ENCODE data around the gene KCNG1.

Gene KCNG1

GRCh38 chr20:51022803-51023616 lies at the start of gene KCNG1:
Gene KCNG1 (minus strand): TSS chr20:51023107. CDS start chr20:51010338, 12,769 bp downstream.
- Mint-ChIP-seq H3K4me1 (ENCODE audit: low read depth) (peaks cover 6% of the 10 kb centered on the region), H3K27ac (no peak within 1 kb of the TSS), H3K9me3 (no peaks in the 10 kb centered on the region), H3K27me3 (ENCODE audit: low read depth) (peaks cover 67% of the 10 kb centered on the region), H3K4me3 (peak within 1 kb of the TSS; percentile 72), H3K36me3 (ENCODE audit: low read depth) (no peaks in the 10 kb centered on the region)
- peak; percentile 59 for DNase-seq (ENCODE audit: low spot score)

GRCh38 chr20:51070621-51071020 lies 47.7 kb upstream of the KCNG1 start:
- Mint-ChIP-seq H3K4me1 (ENCODE audit: low read depth) (peaks cover 3% of the 10 kb centered on the region), H3K27me3 (ENCODE audit: low read depth) (peaks cover 14% of the 10 kb centered on the region), H3K9me3 (peaks cover 2% of the 10 kb centered on the region), H3K36me3 (ENCODE audit: low read depth) (no peaks in the 10 kb centered on the region), H3K4me3 (no peak overlapping the region), H3K27ac (no peak overlapping the region)
- DNase-seq (ENCODE audit: low spot score), result no peak

GRCh38 chr20:51067792-51068191 lies 44.9 kb upstream of the KCNG1 start:
- peaks cover 9% of the 10 kb centered on the region for H3K9me3 Mint-ChIP-seq
- peaks cover 12% of the 10 kb centered on the region for H3K27me3 Mint-ChIP-seq (ENCODE audit: low read depth)
- peaks cover 5% of the 10 kb centered on the region for H3K4me1 Mint-ChIP-seq (ENCODE audit: low read depth)
- no peaks in the 10 kb centered on the region for H3K36me3 Mint-ChIP-seq (ENCODE audit: low read depth)
- H3K27ac Mint-ChIP-seq, result no peak overlapping the region
- H3K4me3 Mint-ChIP-seq, result no peak overlapping the region
- no peak for DNase-seq (ENCODE audit: low spot score)

GRCh38 chr20:51065615-51066014 lies 42.7 kb upstream of the KCNG1 start:
- no peak overlapping the region for H3K4me3 Mint-ChIP-seq
- peaks cover 8% of the 10 kb centered on the region for H3K4me1 Mint-ChIP-seq (ENCODE audit: low read depth)
- no peaks in the 10 kb centered on the region for H3K36me3 Mint-ChIP-seq (ENCODE audit: low read depth)
- peaks cover 10% of the 10 kb centered on the region for H3K27me3 Mint-ChIP-seq (ENCODE audit: low read depth)
- H3K9me3 Mint-ChIP-seq, result peaks cover 17% of the 10 kb centered on the region
- DNase-seq (ENCODE audit: low spot score), result no peak
- no peak overlapping the region for H3K27ac Mint-ChIP-seq

GRCh38 chr20:51064137-51064536 lies 41.2 kb upstream of the KCNG1 start:
- Mint-ChIP-seq H3K27me3 (ENCODE audit: low read depth) (peaks cover 10% of the 10 kb centered on the region), H3K9me3 (peaks cover 17% of the 10 kb centered on the region), H3K4me3 (no peak overlapping the region), H3K27ac (no peak overlapping the region), H3K36me3 (ENCODE audit: low read depth) (no peaks in the 10 kb centered on the region), H3K4me1 (ENCODE audit: low read depth) (peaks cover 8% of the 10 kb centered on the region)
- DNase-seq (ENCODE audit: low spot score), result no peak

GRCh38 chr20:51062065-51062464 lies 39.2 kb upstream of the KCNG1 start:
- Mint-ChIP-seq H3K4me3 (no peak overlapping the region), H3K36me3 (ENCODE audit: low read depth) (no peaks in the 10 kb centered on the region), H3K27ac (no peak overlapping the region), H3K9me3 (peaks cover 17% of the 10 kb centered on the region), H3K4me1 (ENCODE audit: low read depth) (peaks cover 4% of the 10 kb centered on the region), H3K27me3 (ENCODE audit: low read depth) (peaks cover 9% of the 10 kb centered on the region)
- peak; percentile 73 for DNase-seq (ENCODE audit: low spot score)

GRCh38 chr20:51061418-51062045 lies 38.6 kb upstream of the KCNG1 start:
- H3K36me3 Mint-ChIP-seq (ENCODE audit: low read depth), result no peaks in the 10 kb centered on the region
- H3K4me3 Mint-ChIP-seq, result no peak overlapping the region
- DNase-seq (ENCODE audit: low spot score), result no peak
- H3K27ac Mint-ChIP-seq, result no peak overlapping the region
- peaks cover 6% of the 10 kb centered on the region for H3K27me3 Mint-ChIP-seq (ENCODE audit: low read depth)
- H3K4me1 Mint-ChIP-seq (ENCODE audit: low read depth), result peaks cover 4% of the 10 kb centered on the region
- H3K9me3 Mint-ChIP-seq, result peaks cover 17% of the 10 kb centered on the region

GRCh38 chr20:51060301-51060700 lies 37.4 kb upstream of the KCNG1 start:
- Mint-ChIP-seq H3K4me1 (ENCODE audit: low read depth) (peaks cover 4% of the 10 kb centered on the region), H3K4me3 (no peak overlapping the region), H3K27me3 (ENCODE audit: low read depth) (peaks cover 4% of the 10 kb centered on the region), H3K9me3 (peaks cover 14% of the 10 kb centered on the region), H3K27ac (no peak overlapping the region), H3K36me3 (ENCODE audit: low read depth) (no peaks in the 10 kb centered on the region)
- DNase-seq (ENCODE audit: low spot score), result no peak

GRCh38 chr20:51059862-51060261 lies 37.0 kb upstream of the KCNG1 start:
- Mint-ChIP-seq H3K9me3 (peaks cover 14% of the 10 kb centered on the region), H3K4me3 (no peak overlapping the region), H3K27ac (no peak overlapping the region), H3K4me1 (ENCODE audit: low read depth) (peaks cover 4% of the 10 kb centered on the region), H3K36me3 (ENCODE audit: low read depth) (no peaks in the 10 kb centered on the region), H3K27me3 (ENCODE audit: low read depth) (peaks cover 4% of the 10 kb centered on the region)
- DNase-seq (ENCODE audit: low spot score), result no peak

GRCh38 chr20:51058017-51058416 lies 35.1 kb upstream of the KCNG1 start:
- Mint-ChIP-seq H3K4me3 (no peak overlapping the region), H3K27ac (no peak overlapping the region), H3K36me3 (ENCODE audit: low read depth) (no peaks in the 10 kb centered on the region), H3K27me3 (ENCODE audit: low read depth) (peaks cover 4% of the 10 kb centered on the region), H3K4me1 (ENCODE audit: low read depth) (peaks cover 3% of the 10 kb centered on the region), H3K9me3 (peaks cover 9% of the 10 kb centered on the region)
- no peak for DNase-seq (ENCODE audit: low spot score)

GRCh38 chr20:51054233-51054632 lies 31.3 kb upstream of the KCNG1 start:
- no peaks in the 10 kb centered on the region for H3K9me3 Mint-ChIP-seq
- H3K36me3 Mint-ChIP-seq (ENCODE audit: low read depth), result no peaks in the 10 kb centered on the region
- H3K4me3 Mint-ChIP-seq, result no peak overlapping the region
- no peaks in the 10 kb centered on the region for H3K4me1 Mint-ChIP-seq (ENCODE audit: low read depth)
- H3K27ac Mint-ChIP-seq, result no peak overlapping the region
- DNase-seq (ENCODE audit: low spot score), result no peak
- H3K27me3 Mint-ChIP-seq (ENCODE audit: low read depth), result peaks cover 23% of the 10 kb centered on the region

- Mint-ChIP-seq H3K9me3 (no peaks in the 10 kb centered on the region), H3K4me1 (ENCODE audit: low read depth) (no peaks in the 10 kb centered on the region), H3K27me3 (ENCODE audit: low read depth) (peaks cover 25% of the 10 kb centered on the region), H3K27ac (no peak overlapping the region), H3K36me3 (ENCODE audit: low read depth) (no peaks in the 10 kb centered on the region), H3K4me3 (no peak overlapping the region)
- DNase-seq (ENCODE audit: low spot score), result no peak
Observed at GRCh38 chr20:51050531-51051075, 27.7 kb upstream of the KCNG1 start.

- Mint-ChIP-seq H3K36me3 (ENCODE audit: low read depth) (no peaks in the 10 kb centered on the region), H3K4me1 (ENCODE audit: low read depth) (no peaks in the 10 kb centered on the region), H3K27ac (no peak overlapping the region), H3K4me3 (no peak overlapping the region), H3K9me3 (no peaks in the 10 kb centered on the region), H3K27me3 (ENCODE audit: low read depth) (peaks cover 18% of the 10 kb centered on the region)
- no peak for DNase-seq (ENCODE audit: low spot score)
Observed at GRCh38 chr20:51046021-51046985, 23.4 kb upstream of the KCNG1 start.

All from T-helper 2 cell treated with Interferon-gamma antibody and Interleukin-4, amounts not matched to agents 5 μg/mL and 100 μg/mL, for 36 hours (primary cell).